ENCODE results near the gene NEK1.

Gene NEK1

DNA sequence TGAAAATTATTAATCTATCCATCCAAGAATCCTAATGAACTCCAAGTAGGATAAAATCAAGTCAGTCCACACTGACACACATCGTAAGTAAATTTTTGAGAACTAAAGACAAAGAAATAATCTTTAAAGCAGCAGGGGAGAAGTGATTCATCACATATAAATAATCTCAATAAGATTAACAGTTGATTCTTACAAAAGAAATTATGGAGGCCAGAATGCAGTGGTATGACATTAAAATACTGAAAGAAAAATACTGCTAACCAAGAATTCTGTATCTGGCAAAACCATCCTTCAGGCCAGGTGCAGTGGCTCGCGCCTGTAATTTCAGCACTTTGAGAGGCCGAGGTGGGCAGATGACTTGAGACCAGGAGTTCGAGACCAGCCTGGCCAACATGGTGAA lies 245.6 kb downstream of the NEK1 start:
- no peak overlapping the region for H3K27ac ChIP-seq (ENCODE audit: low read depth, low read length)
- no peak overlapping the region for H3K4ac ChIP-seq (ENCODE audit: low read depth, low read length)
- no peak overlapping the region for H3K9ac ChIP-seq (ENCODE audit: low read length)
- no peak overlapping the region for H4K5ac ChIP-seq (ENCODE audit: low read length)
- H3K4me1 ChIP-seq (ENCODE audit: control insufficient read depth, low read depth, low read length), result no peaks in the 10 kb centered on the region
- DNase-seq, result no peak
- H2BK15ac ChIP-seq (replicated peaks; ENCODE audit: low read depth), result no peak overlapping the region
- H3K23ac ChIP-seq (ENCODE audit: low read length), result no peak overlapping the region
- no peak overlapping the region for H2BK120ac ChIP-seq (ENCODE audit: low read depth, low read length)
- H3K79me1 ChIP-seq (ENCODE audit: low read length), result no peaks in the 10 kb centered on the region
- H3K27me3 ChIP-seq (ENCODE audit: insufficient read depth, low read length, poor library complexity), result no peaks in the 10 kb centered on the region
- H3K79me2 ChIP-seq (ENCODE audit: control insufficient read depth, insufficient read depth, low read length), result no peaks in the 10 kb centered on the region
- no CpG with 5 or more reads among the region's 5 CpGs for WGBS (ENCODE audit: extremely low coverage, insufficient coverage, low lambda C conversion rate)
- H3K4me3 ChIP-seq (ENCODE audit: low read length), result no peak overlapping the region
- H2BK5ac ChIP-seq (ENCODE audit: low read length), result no peak overlapping the region
- H4K8ac ChIP-seq (ENCODE audit: low read depth, low read length), result no peak overlapping the region
- H3K18ac ChIP-seq (ENCODE audit: low read length), result no peak overlapping the region
- H2AK5ac ChIP-seq (ENCODE audit: low read length), result no peak overlapping the region
- H3K56ac ChIP-seq (ENCODE audit: low read length), result no peak overlapping the region
- no peak overlapping the region for H3K4me2 ChIP-seq (ENCODE audit: low read length)
- H3K36me3 ChIP-seq (ENCODE audit: control insufficient read depth, insufficient read depth, low read length), result no peaks in the 10 kb centered on the region

DNA sequence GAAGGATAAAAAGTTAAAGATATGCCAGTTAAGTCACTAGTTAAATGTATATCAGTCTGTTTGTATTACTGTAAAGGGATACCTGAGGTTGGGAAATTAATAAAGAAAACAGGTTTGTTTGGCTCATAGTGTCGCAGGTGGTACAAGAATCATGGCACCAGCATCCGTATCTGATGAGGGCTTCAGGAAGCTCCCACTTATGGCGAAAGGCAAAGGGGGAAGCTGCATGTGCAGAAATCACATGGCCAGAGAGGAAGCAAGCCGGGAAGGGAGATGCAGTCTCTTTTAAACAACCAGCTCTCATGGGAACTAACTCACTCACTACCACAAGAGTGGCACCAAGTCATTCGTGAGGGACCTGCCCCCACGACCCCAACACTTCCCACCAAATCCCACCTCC lies 249.8 kb downstream of the NEK1 start:
- H3K18ac ChIP-seq (ENCODE audit: low read length), result no peak overlapping the region
- no peaks in the 10 kb centered on the region for H3K4me1 ChIP-seq (ENCODE audit: control insufficient read depth, low read depth, low read length)
- H4K5ac ChIP-seq (ENCODE audit: low read length), result no peak overlapping the region
- no peaks in the 10 kb centered on the region for H3K27me3 ChIP-seq (ENCODE audit: insufficient read depth, low read length, poor library complexity)
- H3K9ac ChIP-seq (ENCODE audit: low read length), result no peak overlapping the region
- no peak overlapping the region for H3K4me3 ChIP-seq (ENCODE audit: low read length)
- no peaks in the 10 kb centered on the region for H3K79me1 ChIP-seq (ENCODE audit: low read length)
- no peak overlapping the region for H3K4ac ChIP-seq (ENCODE audit: low read depth, low read length)
- H3K56ac ChIP-seq (ENCODE audit: low read length), result no peak overlapping the region
- no peak overlapping the region for H2AK5ac ChIP-seq (ENCODE audit: low read length)
- no peak overlapping the region for H2BK5ac ChIP-seq (ENCODE audit: low read length)
- H3K79me2 ChIP-seq (ENCODE audit: control insufficient read depth, insufficient read depth, low read length), result no peaks in the 10 kb centered on the region
- no peak overlapping the region for H2BK120ac ChIP-seq (ENCODE audit: low read depth, low read length)
- WGBS (ENCODE audit: extremely low coverage, insufficient coverage, low lambda C conversion rate), result no CpG with 5 or more reads among the region's 6 CpGs
- DNase-seq, result no peak
- no peak overlapping the region for H2BK15ac ChIP-seq (replicated peaks; ENCODE audit: low read depth)
- H3K27ac ChIP-seq (ENCODE audit: low read depth, low read length), result no peak overlapping the region
- no peak overlapping the region for H3K23ac ChIP-seq (ENCODE audit: low read length)
- H3K36me3 ChIP-seq (ENCODE audit: control insufficient read depth, insufficient read depth, low read length), result no peaks in the 10 kb centered on the region
- no peak overlapping the region for H3K4me2 ChIP-seq (ENCODE audit: low read length)
- no peak overlapping the region for H4K8ac ChIP-seq (ENCODE audit: low read depth, low read length)

DNA sequence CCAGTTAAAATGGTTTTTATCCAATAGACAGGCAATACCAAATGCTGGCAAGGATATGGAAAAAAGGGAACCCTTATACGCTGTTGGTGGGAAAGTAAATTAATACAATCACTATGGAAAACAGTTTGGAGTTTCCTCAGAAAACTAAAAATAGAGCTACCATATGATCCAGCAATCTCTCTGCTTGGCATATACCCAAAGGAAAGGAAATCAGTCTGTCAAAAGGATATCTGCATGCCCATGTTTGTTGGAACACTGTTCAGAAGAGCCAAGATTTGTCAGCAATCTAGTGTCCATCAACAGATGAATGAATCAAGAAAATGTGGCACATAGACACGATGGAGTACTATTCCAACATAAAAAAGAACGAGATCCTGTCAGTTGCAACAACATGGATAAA lies 250.6 kb downstream of the NEK1 start:
- no CpG with 5 or more reads among the region's 3 CpGs for WGBS (ENCODE audit: extremely low coverage, insufficient coverage, low lambda C conversion rate)
- no peaks in the 10 kb centered on the region for H3K79me2 ChIP-seq (ENCODE audit: control insufficient read depth, insufficient read depth, low read length)

DNA sequence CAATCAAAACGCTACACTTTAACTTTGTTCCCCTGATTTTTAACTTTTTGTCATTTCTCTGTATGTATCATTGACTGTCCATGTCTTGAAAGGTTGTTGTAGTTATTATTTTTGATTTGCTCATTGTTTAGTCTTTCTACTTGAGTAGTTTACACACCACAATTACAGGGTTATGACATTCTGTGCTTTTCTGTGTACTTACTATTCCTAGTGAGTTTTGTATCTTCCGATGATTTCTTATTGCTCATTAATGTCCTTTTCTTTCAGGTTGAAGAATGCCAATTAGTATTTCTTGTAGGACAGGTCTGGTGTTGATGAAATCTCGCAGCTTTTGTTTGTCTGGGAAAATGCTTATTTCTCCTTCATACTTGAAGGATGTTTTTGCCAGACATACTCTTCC lies 252.4 kb downstream of the NEK1 start:
- Histone ChIP-seq H3K36me3 (ENCODE audit: control insufficient read depth, insufficient read depth, low read length) (no peaks in the 10 kb centered on the region), H2AK5ac (ENCODE audit: low read length) (no peak overlapping the region), H4K5ac (ENCODE audit: low read length) (no peak overlapping the region), H2BK5ac (ENCODE audit: low read length) (no peak overlapping the region), H2BK15ac (replicated peaks; ENCODE audit: low read depth) (no peak overlapping the region), H3K79me1 (ENCODE audit: low read length) (no peaks in the 10 kb centered on the region), H3K9ac (ENCODE audit: low read length) (no peak overlapping the region), H4K8ac (ENCODE audit: low read depth, low read length) (no peak overlapping the region), H3K4me2 (ENCODE audit: low read length) (no peak overlapping the region), H2BK120ac (ENCODE audit: low read depth, low read length) (no peak overlapping the region), H3K4me1 (ENCODE audit: control insufficient read depth, low read depth, low read length) (no peaks in the 10 kb centered on the region), H3K23ac (ENCODE audit: low read length) (no peak overlapping the region), H3K4me3 (ENCODE audit: low read length) (no peak overlapping the region), H3K18ac (ENCODE audit: low read length) (no peak overlapping the region), H3K79me2 (ENCODE audit: control insufficient read depth, insufficient read depth, low read length) (no peaks in the 10 kb centered on the region), H3K27ac (ENCODE audit: low read depth, low read length) (no peak overlapping the region), H3K56ac (ENCODE audit: low read length) (no peak overlapping the region), H3K4ac (ENCODE audit: low read depth, low read length) (no peak overlapping the region), H3K27me3 (ENCODE audit: insufficient read depth, low read length, poor library complexity) (no peaks in the 10 kb centered on the region)
- DNase-seq, result no peak
- no CpG with 5 or more reads among the region's 3 CpGs for WGBS (ENCODE audit: extremely low coverage, insufficient coverage, low lambda C conversion rate)

More for the DNA sequence above, 250.6 kb downstream of the NEK1 start:
- H3K36me3 ChIP-seq (ENCODE audit: control insufficient read depth, insufficient read depth, low read length), result no peaks in the 10 kb centered on the region
- no peaks in the 10 kb centered on the region for H3K4me1 ChIP-seq (ENCODE audit: control insufficient read depth, low read depth, low read length)
- no peak overlapping the region for H4K8ac ChIP-seq (ENCODE audit: low read depth, low read length)
- no peak overlapping the region for H3K27ac ChIP-seq (ENCODE audit: low read depth, low read length)
- DNase-seq, result no peak
- H4K5ac ChIP-seq (ENCODE audit: low read length), result no peak overlapping the region
- H2BK5ac ChIP-seq (ENCODE audit: low read length), result no peak overlapping the region
- no peaks in the 10 kb centered on the region for H3K27me3 ChIP-seq (ENCODE audit: insufficient read depth, low read length, poor library complexity)
- no peak overlapping the region for H2BK15ac ChIP-seq (replicated peaks; ENCODE audit: low read depth)
- no peak overlapping the region for H2AK5ac ChIP-seq (ENCODE audit: low read length)
- no peak overlapping the region for H3K18ac ChIP-seq (ENCODE audit: low read length)
- no peaks in the 10 kb centered on the region for H3K79me1 ChIP-seq (ENCODE audit: low read length)
- no peak overlapping the region for H2BK120ac ChIP-seq (ENCODE audit: low read depth, low read length)
- no peak overlapping the region for H3K4ac ChIP-seq (ENCODE audit: low read depth, low read length)
- H3K9ac ChIP-seq (ENCODE audit: low read length), result no peak overlapping the region
- no peak overlapping the region for H3K56ac ChIP-seq (ENCODE audit: low read length)
- H3K23ac ChIP-seq (ENCODE audit: low read length), result no peak overlapping the region
- H3K4me2 ChIP-seq (ENCODE audit: low read length), result no peak overlapping the region
- no peak overlapping the region for H3K4me3 ChIP-seq (ENCODE audit: low read length)

DNA sequence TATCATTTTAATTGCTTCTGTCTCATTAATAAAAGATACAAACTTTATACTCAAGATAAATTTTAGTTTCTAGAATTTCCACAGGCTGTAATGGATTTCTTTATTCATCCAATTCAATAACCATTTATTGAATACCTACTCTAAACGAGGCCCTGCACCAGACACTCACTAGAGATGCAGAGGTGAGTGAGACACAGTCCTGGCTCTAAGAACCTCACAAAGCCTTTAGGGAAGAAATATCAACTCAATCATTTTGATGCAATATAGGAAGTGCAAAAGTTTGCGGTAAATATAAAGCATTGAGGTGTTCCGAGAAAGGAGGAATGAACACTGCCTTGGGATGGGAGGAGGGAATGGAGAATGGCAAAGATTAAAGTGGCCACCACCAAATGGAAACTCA lies 260.0 kb downstream of the NEK1 start:
- WGBS (ENCODE audit: extremely low coverage, insufficient coverage, low lambda C conversion rate), result no CpG with 5 or more reads among the region's 3 CpGs
- no peak overlapping the region for H3K18ac ChIP-seq (ENCODE audit: low read length)

DNA sequence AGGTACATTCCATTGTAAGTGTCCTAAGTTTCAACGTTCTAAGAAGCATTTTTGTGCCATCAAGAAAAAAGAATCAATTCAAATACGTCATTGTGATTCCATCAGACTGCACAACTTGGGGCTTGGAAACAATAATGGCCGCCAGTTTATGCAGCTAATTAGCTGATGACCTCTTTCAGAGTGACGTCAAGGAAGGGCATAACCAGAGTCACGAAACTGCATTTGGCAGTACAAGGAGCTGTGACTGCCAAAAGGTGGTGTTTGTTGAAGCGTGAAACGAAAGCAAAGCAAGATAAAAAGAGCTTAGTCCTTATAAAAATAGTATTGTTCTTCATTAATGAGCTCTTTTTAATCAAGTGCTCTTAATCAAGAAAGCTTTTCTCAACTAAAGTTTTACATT lies 260.5 kb downstream of the NEK1 start:
- Histone ChIP-seq H3K18ac (ENCODE audit: low read length) (no peak overlapping the region), H3K23ac (ENCODE audit: low read length) (no peak overlapping the region), H2AK5ac (ENCODE audit: low read length) (no peak overlapping the region), H4K5ac (ENCODE audit: low read length) (no peak overlapping the region), H3K79me2 (ENCODE audit: control insufficient read depth, insufficient read depth, low read length) (no peaks in the 10 kb centered on the region), H4K8ac (ENCODE audit: low read depth, low read length) (no peak overlapping the region), H3K4me2 (ENCODE audit: low read length) (no peak overlapping the region), H2BK15ac (replicated peaks; ENCODE audit: low read depth) (no peak overlapping the region), H3K27ac (ENCODE audit: low read depth, low read length) (no peak overlapping the region), H3K27me3 (ENCODE audit: insufficient read depth, low read length, poor library complexity) (no peaks in the 10 kb centered on the region), H2BK120ac (ENCODE audit: low read depth, low read length) (no peak overlapping the region), H3K79me1 (ENCODE audit: low read length) (no peaks in the 10 kb centered on the region), H3K4me3 (ENCODE audit: low read length) (no peak overlapping the region), H3K56ac (ENCODE audit: low read length) (no peak overlapping the region), H3K9ac (ENCODE audit: low read length) (no peak overlapping the region), H2BK5ac (ENCODE audit: low read length) (no peak overlapping the region), H3K4ac (ENCODE audit: low read depth, low read length) (no peak overlapping the region), H3K36me3 (ENCODE audit: control insufficient read depth, insufficient read depth, low read length) (no peaks in the 10 kb centered on the region), H3K4me1 (ENCODE audit: control insufficient read depth, low read depth, low read length) (no peaks in the 10 kb centered on the region)
- no CpG with 5 or more reads among the region's 7 CpGs for WGBS (ENCODE audit: extremely low coverage, insufficient coverage, low lambda C conversion rate)
- no peak for DNase-seq

More for the DNA sequence above, 260.0 kb downstream of the NEK1 start:
- no peak overlapping the region for H3K23ac ChIP-seq (ENCODE audit: low read length)
- no peak overlapping the region for H2BK5ac ChIP-seq (ENCODE audit: low read length)
- no peak overlapping the region for H3K9ac ChIP-seq (ENCODE audit: low read length)
- no peak overlapping the region for H3K4me3 ChIP-seq (ENCODE audit: low read length)
- H4K8ac ChIP-seq (ENCODE audit: low read depth, low read length), result no peak overlapping the region
- no peak overlapping the region for H2BK15ac ChIP-seq (replicated peaks; ENCODE audit: low read depth)
- no peaks in the 10 kb centered on the region for H3K36me3 ChIP-seq (ENCODE audit: control insufficient read depth, insufficient read depth, low read length)
- no peak overlapping the region for H3K27ac ChIP-seq (ENCODE audit: low read depth, low read length)
- H3K4me1 ChIP-seq (ENCODE audit: control insufficient read depth, low read depth, low read length), result no peaks in the 10 kb centered on the region
- H3K27me3 ChIP-seq (ENCODE audit: insufficient read depth, low read length, poor library complexity), result no peaks in the 10 kb centered on the region
- no peak overlapping the region for H3K4me2 ChIP-seq (ENCODE audit: low read length)
- DNase-seq, result no peak
- no peak overlapping the region for H4K5ac ChIP-seq (ENCODE audit: low read length)
- H3K79me2 ChIP-seq (ENCODE audit: control insufficient read depth, insufficient read depth, low read length), result no peaks in the 10 kb centered on the region
- H3K4ac ChIP-seq (ENCODE audit: low read depth, low read length), result no peak overlapping the region
- no peak overlapping the region for H2BK120ac ChIP-seq (ENCODE audit: low read depth, low read length)
- no peaks in the 10 kb centered on the region for H3K79me1 ChIP-seq (ENCODE audit: low read length)
- no peak overlapping the region for H2AK5ac ChIP-seq (ENCODE audit: low read length)
- no peak overlapping the region for H3K56ac ChIP-seq (ENCODE audit: low read length)
